Measurements from ENCODE around the gene SNAI3.

The SNAI3 gene

DNA sequence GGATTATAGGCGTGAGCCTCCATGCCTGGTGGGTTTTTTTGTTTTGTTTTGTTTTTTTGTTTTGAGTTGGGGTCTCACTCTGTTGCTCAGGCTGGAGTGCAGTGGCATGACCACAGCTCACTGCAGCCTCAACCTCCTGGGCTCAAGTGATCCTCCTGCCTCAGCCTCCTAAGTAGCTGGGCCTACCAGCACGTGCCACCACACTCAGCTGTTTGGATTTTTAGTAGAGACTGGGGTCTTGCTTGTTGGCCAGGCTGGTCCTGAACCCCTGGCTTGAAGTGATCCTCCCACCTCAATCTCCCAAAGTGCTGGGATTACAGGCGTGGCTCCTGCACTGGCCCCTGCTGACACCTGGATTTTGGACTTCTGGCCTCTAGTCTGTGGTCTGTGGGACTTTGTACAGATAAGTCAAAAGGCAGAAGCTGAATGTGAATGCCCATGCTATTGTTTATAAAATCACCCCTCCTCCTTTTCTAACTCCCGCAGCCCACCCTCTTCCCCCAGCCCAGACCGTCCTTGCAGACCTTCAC is 5.7 kb downstream of the SNAI3 start:
- Histone ChIP-seq H3K9ac (ENCODE audit: low read depth, low read length, poor library complexity, severe bottlenecking) (no peak overlapping the region), H3K9me2 (replicated peaks; ENCODE audit: low read depth, low read length) (no peaks in the 10 kb centered on the region), H3K9me3 (ENCODE audit: insufficient read depth, low read depth, low read length) (no peaks in the 10 kb centered on the region), H3K36me3 (ENCODE audit: insufficient read depth, low read length) (no peaks in the 10 kb centered on the region), H2AFZ (ENCODE audit: low read length) (no peak overlapping the region), H4K20me1 (ENCODE audit: insufficient read depth, low read length, poor library complexity, severe bottlenecking) (no peaks in the 10 kb centered on the region), H3K4me1 (ENCODE audit: insufficient read depth, low read length, poor library complexity, severe bottlenecking) (peaks cover 3% of the 10 kb centered on the region), H3K4me3 (ENCODE audit: low read length, poor library complexity, severe bottlenecking) (no peak overlapping the region), H3K4me2 (ENCODE audit: low read depth, low read length, poor library complexity, severe bottlenecking) (no peak overlapping the region), H3K27me3 (ENCODE audit: insufficient read depth, low read length, poor library complexity, severe bottlenecking) (no peaks in the 10 kb centered on the region), H3K79me2 (ENCODE audit: insufficient read depth, low read length) (no peaks in the 10 kb centered on the region), H3F3A (ENCODE audit: low read depth) (no peaks in the 10 kb centered on the region)
- TF ChIP-seq EZH2phosphoT487 (IDR thresholded peaks at IDR 0.05; ENCODE audit: borderline replicate concordance), result no peak
- TF ChIP-seq, protein P1, sequence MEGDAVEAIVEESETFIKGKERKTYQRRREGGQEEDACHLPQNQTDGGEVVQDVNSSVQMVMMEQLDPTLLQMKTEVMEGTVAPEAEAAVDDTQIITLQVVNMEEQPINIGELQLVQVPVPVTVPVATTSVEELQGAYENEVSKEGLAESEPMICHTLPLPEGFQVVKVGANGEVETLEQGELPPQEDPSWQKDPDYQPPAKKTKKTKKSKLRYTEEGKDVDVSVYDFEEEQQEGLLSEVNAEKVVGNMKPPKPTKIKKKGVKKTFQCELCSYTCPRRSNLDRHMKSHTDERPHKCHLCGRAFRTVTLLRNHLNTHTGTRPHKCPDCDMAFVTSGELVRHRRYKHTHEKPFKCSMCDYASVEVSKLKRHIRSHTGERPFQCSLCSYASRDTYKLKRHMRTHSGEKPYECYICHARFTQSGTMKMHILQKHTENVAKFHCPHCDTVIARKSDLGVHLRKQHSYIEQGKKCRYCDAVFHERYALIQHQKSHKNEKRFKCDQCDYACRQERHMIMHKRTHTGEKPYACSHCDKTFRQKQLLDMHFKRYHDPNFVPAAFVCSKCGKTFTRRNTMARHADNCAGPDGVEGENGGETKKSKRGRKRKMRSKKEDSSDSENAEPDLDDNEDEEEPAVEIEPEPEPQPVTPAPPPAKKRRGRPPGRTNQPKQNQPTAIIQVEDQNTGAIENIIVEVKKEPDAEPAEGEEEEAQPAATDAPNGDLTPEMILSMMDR (conservative IDR thresholded peaks at IDR 0.05; ENCODE audit: low read length), result no peak

DNA sequence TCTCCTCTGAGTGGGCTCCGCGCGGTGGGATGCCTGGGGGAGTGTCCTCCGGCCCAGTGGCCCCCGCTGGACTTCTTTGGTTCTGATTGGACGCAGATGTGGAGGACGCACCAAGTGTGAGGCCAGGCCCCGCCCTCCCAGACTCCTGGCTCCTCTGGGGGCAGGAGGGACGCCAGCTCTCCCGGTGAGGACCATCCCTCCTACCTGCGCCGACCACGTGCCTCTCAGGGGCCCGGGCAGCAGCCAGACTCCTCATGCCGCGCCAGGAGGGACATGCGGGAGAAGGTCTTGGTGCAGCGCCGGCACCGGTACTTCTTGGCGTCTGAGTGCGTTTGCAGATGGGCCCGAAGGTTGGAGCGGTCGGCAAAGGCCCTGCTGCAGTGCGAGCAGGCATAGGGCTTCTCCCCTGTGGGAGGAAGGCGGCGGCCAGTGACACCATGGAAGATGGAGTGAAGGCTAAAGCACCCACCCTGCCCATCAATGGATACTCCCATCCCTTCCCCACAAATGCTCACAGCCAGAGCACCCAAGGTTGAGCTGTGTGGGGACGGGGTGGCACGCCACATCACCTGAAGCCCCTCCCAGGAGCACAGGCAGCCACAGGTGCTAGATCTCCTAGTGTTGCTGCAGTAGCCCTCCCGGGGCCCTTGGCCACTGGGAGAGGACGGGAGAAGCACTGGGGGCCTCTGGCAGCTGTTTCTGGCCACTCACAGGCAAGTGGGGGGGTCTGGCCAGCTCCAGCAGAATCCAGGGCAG is 7.9 kb downstream of the SNAI3 start:
- Histone ChIP-seq H3K4me2 (ENCODE audit: low read depth, low read length, poor library complexity, severe bottlenecking) (no peak overlapping the region), H3K9me3 (ENCODE audit: insufficient read depth, low read depth, low read length) (no peaks in the 10 kb centered on the region), H3K27me3 (ENCODE audit: insufficient read depth, low read length, poor library complexity, severe bottlenecking) (no peaks in the 10 kb centered on the region), H3K79me2 (ENCODE audit: insufficient read depth, low read length) (no peaks in the 10 kb centered on the region), H3K36me3 (ENCODE audit: insufficient read depth, low read length) (no peaks in the 10 kb centered on the region), H3K4me3 (ENCODE audit: low read length, poor library complexity, severe bottlenecking) (no peak overlapping the region), H3F3A (ENCODE audit: low read depth) (no peaks in the 10 kb centered on the region), H2AFZ (ENCODE audit: low read length) (no peak overlapping the region), H4K20me1 (ENCODE audit: insufficient read depth, low read length, poor library complexity, severe bottlenecking) (no peaks in the 10 kb centered on the region), H3K9ac (ENCODE audit: low read depth, low read length, poor library complexity, severe bottlenecking) (no peak overlapping the region), H3K9me2 (replicated peaks; ENCODE audit: low read depth, low read length) (no peaks in the 10 kb centered on the region), H3K4me1 (ENCODE audit: insufficient read depth, low read length, poor library complexity, severe bottlenecking) (no peaks in the 10 kb centered on the region)
- TF ChIP-seq EZH2phosphoT487 (IDR thresholded peaks at IDR 0.05; ENCODE audit: borderline replicate concordance), result no peak
- TF ChIP-seq, protein P1 (conservative IDR thresholded peaks at IDR 0.05; ENCODE audit: low read length), result no peak

DNA sequence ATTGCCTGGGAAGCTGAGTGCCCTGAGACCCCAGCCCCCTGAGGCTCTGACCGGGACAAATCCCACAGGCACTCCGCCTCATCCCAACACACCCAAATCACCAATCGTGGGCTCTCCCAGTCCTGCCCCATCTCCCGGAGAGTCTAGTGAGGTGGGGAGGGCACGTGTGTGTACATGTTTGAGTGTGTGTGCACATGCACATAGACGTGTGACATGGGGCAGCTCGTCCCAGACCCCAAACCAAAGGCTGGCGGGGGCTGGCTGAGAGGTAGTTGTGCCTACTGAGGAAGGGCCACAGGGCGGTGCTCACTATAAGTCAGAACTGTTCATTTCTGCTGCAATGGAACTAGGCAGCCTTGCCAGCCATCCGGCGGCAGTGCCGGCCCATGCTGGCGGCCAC is 8.6 kb downstream of the SNAI3 start:
- no peak for TF ChIP-seq EZH2phosphoT487 (IDR thresholded peaks at IDR 0.05; ENCODE audit: borderline replicate concordance)
- TF ChIP-seq, protein P1 (conservative IDR thresholded peaks at IDR 0.05; ENCODE audit: low read length), result no peak
- Histone ChIP-seq H3K4me1 (ENCODE audit: insufficient read depth, low read length, poor library complexity, severe bottlenecking) (no peaks in the 10 kb centered on the region), H2AFZ (ENCODE audit: low read length) (no peak overlapping the region), H3K36me3 (ENCODE audit: insufficient read depth, low read length) (no peaks in the 10 kb centered on the region), H4K20me1 (ENCODE audit: insufficient read depth, low read length, poor library complexity, severe bottlenecking) (no peaks in the 10 kb centered on the region), H3K27me3 (ENCODE audit: insufficient read depth, low read length, poor library complexity, severe bottlenecking) (no peaks in the 10 kb centered on the region), H3K9ac (ENCODE audit: low read depth, low read length, poor library complexity, severe bottlenecking) (no peak overlapping the region), H3K79me2 (ENCODE audit: insufficient read depth, low read length) (no peaks in the 10 kb centered on the region), H3K4me2 (ENCODE audit: low read depth, low read length, poor library complexity, severe bottlenecking) (no peak overlapping the region), H3K9me2 (replicated peaks; ENCODE audit: low read depth, low read length) (no peaks in the 10 kb centered on the region), H3K9me3 (ENCODE audit: insufficient read depth, low read depth, low read length) (no peaks in the 10 kb centered on the region), H3F3A (ENCODE audit: low read depth) (no peaks in the 10 kb centered on the region), H3K4me3 (ENCODE audit: low read length, poor library complexity, severe bottlenecking) (no peak overlapping the region)
